ENCODE measurements around the gene INTS2. TPM values are rescaled to one million over a fixed set of nuclear protein-coding genes. Genes with fewer than 3 reads are reported as not detected.
"Not testable (repeated sequence)": the region's sequence is repeated elsewhere in the genome, so short reads cannot be mapped to it uniquely, and the experiment has no call there.

INTS2 gene
- total RNA-seq, 3 donors from 2014 or later (not counting 1 experiment from before 2014, with no cell fraction given), result 14.2 to 21.0 (median 14.6) TPM

DNA sequence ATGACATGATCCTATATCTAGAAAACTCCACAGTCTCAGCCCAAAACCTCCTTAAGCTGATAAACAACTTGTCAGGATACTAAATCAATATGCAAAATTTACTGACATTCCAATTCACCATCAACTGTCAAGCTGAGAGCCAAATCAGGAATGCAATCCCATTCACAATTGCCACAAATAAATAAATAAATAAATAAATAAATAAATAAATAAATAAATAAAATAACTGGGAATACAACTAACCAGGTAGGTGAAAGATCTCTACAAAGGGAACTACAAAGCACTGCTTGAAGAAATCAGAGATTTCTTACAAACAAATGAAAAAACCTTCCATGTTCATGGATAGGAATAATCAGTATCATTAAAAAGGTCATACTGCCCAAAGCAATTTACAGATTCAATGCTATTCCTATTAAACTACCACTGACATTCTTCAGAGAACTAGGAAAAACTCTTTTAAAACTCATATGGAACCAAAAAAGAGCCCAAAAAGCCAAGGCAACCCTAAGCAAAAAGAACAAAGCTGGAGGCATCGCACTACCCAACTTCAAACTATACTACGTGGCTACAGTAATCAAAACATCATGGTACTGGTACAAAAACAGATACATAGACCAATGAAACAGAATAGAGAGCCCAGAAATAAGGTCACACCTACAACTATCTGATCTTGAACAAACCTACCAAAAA lies 102.2 kb downstream of the INTS2 start:
- ATAC-seq, result no peak
- no peaks in the 10 kb centered on the region for H3K4me1 ChIP-seq (ENCODE audit: control insufficient read depth, insufficient read depth, low read length)
- H3K27ac ChIP-seq (ENCODE audit: low read length), result no peak overlapping the region
- Mint-ChIP-seq H3K27me3 (ENCODE audit: low read depth in 2 of 2) (no peaks in the 10 kb centered on the region), H3K27ac (no peak overlapping the region), H3K4me3 (no peak overlapping the region), H3K36me3 (no peaks in the 10 kb centered on the region), H3K4me1 (no peaks in the 10 kb centered on the region), H3K9me3 (no peaks in the 10 kb centered on the region)
- H3K4me3 ChIP-seq (ENCODE audit: low read length), result no peak overlapping the region
- H3K9me3 ChIP-seq (ENCODE audit: control insufficient read depth, insufficient read depth, low read length), result no peaks in the 10 kb centered on the region
- H3K36me3 ChIP-seq (ENCODE audit: control insufficient read depth, insufficient read depth, low read length), result no peaks in the 10 kb centered on the region
- intact Hi-C loops (cut with micrococcal nuclease), result no loop called here
- no peak for DNase-seq
- no peaks in the 10 kb centered on the region for H3K27me3 ChIP-seq (ENCODE audit: control insufficient read depth, insufficient read depth, low read length)
- WGBS (ENCODE audit: insufficient coverage), result 90% methylated on average over 2 of the region's 2 CpGs
- TF ChIP-seq, protein P1, sequence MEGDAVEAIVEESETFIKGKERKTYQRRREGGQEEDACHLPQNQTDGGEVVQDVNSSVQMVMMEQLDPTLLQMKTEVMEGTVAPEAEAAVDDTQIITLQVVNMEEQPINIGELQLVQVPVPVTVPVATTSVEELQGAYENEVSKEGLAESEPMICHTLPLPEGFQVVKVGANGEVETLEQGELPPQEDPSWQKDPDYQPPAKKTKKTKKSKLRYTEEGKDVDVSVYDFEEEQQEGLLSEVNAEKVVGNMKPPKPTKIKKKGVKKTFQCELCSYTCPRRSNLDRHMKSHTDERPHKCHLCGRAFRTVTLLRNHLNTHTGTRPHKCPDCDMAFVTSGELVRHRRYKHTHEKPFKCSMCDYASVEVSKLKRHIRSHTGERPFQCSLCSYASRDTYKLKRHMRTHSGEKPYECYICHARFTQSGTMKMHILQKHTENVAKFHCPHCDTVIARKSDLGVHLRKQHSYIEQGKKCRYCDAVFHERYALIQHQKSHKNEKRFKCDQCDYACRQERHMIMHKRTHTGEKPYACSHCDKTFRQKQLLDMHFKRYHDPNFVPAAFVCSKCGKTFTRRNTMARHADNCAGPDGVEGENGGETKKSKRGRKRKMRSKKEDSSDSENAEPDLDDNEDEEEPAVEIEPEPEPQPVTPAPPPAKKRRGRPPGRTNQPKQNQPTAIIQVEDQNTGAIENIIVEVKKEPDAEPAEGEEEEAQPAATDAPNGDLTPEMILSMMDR (IDR thresholded peaks at IDR 0.05), result no peak

DNA sequence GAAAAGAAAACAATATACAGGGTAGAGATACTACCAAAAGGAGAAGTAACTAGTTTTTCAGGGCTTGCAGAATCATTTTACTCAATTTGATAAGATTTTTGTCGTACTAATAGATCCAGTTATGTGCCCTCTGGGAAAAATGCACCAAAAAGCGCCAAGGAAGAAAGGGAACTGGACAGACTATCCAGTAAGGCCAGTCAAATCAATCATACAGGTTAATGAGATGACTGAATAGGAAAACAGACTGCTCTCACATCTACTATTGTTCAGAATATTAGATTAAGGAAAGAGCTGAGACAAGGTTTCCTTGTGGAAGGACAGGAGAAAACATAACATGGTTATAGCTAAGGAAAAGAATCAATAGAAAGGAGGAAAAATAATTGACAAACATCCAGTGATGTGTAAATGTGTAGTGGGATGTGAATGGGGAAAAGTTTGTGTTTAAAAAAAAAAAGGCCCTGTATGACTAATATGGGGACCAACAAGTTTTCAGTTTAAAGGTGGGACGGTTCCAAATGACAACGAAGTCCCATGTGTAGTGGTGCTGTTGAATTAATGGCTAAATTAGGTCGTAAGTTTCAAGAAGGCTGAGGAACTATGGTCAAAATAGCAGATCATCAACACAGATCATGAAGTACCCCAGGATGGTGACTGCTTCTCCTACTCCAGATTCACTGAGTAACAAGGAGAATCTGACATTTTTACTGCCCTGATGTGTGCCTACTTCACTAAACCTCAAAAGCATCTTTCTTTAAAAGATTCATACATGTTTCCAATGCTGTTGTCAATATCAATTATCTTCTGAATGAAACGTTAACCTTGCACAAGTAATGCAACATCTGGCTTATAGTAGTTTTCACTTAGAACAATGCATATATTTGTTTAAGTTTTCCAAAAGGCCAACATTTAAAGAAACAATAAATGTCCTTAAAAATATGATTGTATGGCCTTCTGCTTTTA lies 105.2 kb downstream of the INTS2 start:
- H3K27me3 ChIP-seq (ENCODE audit: control insufficient read depth, insufficient read depth, low read length), result no peaks in the 10 kb centered on the region
- Mint-ChIP-seq H3K27ac (no peak overlapping the region), H3K27me3 (ENCODE audit: low read depth in 2 of 2) (no peaks in the 10 kb centered on the region), H3K9me3 (no peaks in the 10 kb centered on the region), H3K4me3 (no peak overlapping the region), H3K4me1 (no peaks in the 10 kb centered on the region), H3K36me3 (no peaks in the 10 kb centered on the region)
- no peaks in the 10 kb centered on the region for H3K9me3 ChIP-seq (ENCODE audit: control insufficient read depth, insufficient read depth, low read length)
- no peaks in the 10 kb centered on the region for H3K36me3 ChIP-seq (ENCODE audit: control insufficient read depth, insufficient read depth, low read length)
- TF ChIP-seq, protein P1 (IDR thresholded peaks at IDR 0.05), result no peak
- 84% methylated on average over 5 of the region's 6 CpGs for WGBS (ENCODE audit: insufficient coverage)
- intact Hi-C loops (cut with micrococcal nuclease), result no loop called here
- no peak overlapping the region for H3K4me3 ChIP-seq (ENCODE audit: low read length)
- H3K27ac ChIP-seq (ENCODE audit: low read length), result no peak overlapping the region
- no peaks in the 10 kb centered on the region for H3K4me1 ChIP-seq (ENCODE audit: control insufficient read depth, insufficient read depth, low read length)
- ATAC-seq, result no peak
- no peak for DNase-seq

DNA sequence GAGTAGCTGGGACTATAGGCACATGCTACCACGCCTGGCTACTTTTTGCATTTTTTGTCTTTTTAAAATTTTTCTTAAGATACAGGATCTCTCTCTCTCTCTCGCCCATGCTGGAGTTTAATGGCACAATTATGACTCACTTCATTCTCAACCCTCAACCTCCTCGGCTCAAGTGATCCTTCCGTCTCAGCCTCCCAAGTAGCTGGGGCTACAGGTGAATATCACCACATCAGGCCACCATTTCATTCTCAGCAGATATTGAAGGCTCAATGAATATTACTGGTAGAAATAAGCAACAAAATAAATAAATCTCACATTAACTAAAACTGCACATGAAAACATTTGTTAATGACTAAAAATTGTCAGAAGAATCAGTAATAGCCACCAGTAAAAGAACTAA lies 106.1 kb downstream of the INTS2 start:
- TF ChIP-seq, protein P1 (IDR thresholded peaks at IDR 0.05), result no peak
- no peak overlapping the region for H3K27ac ChIP-seq (ENCODE audit: low read length)
- Mint-ChIP-seq H3K4me3 (no peak overlapping the region), H3K27ac (no peak overlapping the region), H3K4me1 (no peaks in the 10 kb centered on the region), H3K27me3 (ENCODE audit: low read depth in 2 of 2) (no peaks in the 10 kb centered on the region), H3K36me3 (no peaks in the 10 kb centered on the region), H3K9me3 (no peaks in the 10 kb centered on the region)
- H3K27me3 ChIP-seq (ENCODE audit: control insufficient read depth, insufficient read depth, low read length), result no peaks in the 10 kb centered on the region
- WGBS (ENCODE audit: insufficient coverage), result 85% methylated on average over 4 of the region's 4 CpGs
- no peaks in the 10 kb centered on the region for H3K4me1 ChIP-seq (ENCODE audit: control insufficient read depth, insufficient read depth, low read length)
- no peak overlapping the region for H3K4me3 ChIP-seq (ENCODE audit: low read length)
- H3K36me3 ChIP-seq (ENCODE audit: control insufficient read depth, insufficient read depth, low read length), result no peaks in the 10 kb centered on the region
- no peaks in the 10 kb centered on the region for H3K9me3 ChIP-seq (ENCODE audit: control insufficient read depth, insufficient read depth, low read length)
- ATAC-seq, result no peak
- no peak for DNase-seq
- intact Hi-C loops (cut with micrococcal nuclease), result no loop called here

DNA sequence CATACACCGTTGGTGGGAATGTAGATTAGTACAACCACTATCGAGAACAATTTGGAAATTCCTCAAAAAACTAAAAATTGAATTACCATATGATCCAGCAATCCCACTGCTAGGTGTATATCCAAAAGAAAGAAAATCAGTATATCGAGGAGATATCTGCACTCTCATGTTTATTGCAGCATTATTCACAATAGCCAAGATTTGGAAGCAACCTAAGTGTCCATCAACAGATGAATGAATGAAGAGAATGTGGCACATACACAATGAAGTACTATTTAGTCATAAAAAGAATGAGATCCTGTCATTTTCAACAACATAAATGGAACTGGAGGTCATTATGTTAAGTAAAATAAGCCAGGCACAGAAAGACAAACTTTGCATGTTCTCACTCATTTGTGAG lies 108.5 kb downstream of the INTS2 start:
- intact Hi-C loops (cut with micrococcal nuclease); H3K36me3 ChIP-seq (ENCODE audit: control insufficient read depth, insufficient read depth, low read length); H3K27me3 Mint-ChIP-seq (ENCODE audit: low read depth in 2 of 2); H3K9me3 Mint-ChIP-seq; H3K4me3 Mint-ChIP-seq; H3K4me1 Mint-ChIP-seq; H3K27ac Mint-ChIP-seq; H3K4me1 ChIP-seq (ENCODE audit: control insufficient read depth, insufficient read depth, low read length); H3K9me3 ChIP-seq (ENCODE audit: control insufficient read depth, insufficient read depth, low read length); H3K36me3 Mint-ChIP-seq; H3K4me3 ChIP-seq (ENCODE audit: low read length); ATAC-seq; H3K27ac ChIP-seq (ENCODE audit: low read length); H3K27me3 ChIP-seq (ENCODE audit: control insufficient read depth, insufficient read depth, low read length); DNase-seq: not testable (repeated sequence)
- 100% methylated on average over 2 of the region's 3 CpGs for WGBS (ENCODE audit: insufficient coverage)
